Kidney glomerular epithelial cell (primary cell): ENCODE measurements around the gene SRPK1.
A peak's percentile ranks its signal among the peaks of the same experiment; 100 is the strongest.
"Not testable (repeated sequence)": the region's sequence is repeated elsewhere in the genome, so short reads cannot be mapped to it uniquely, and the experiment has no call there.

Source experiments
- DNase-seq: peaks from one replicate; lab custom pipeline; 2025; lab: John Stamatoyannopoulos, UW

Gene SRPK1

GRCh38 chr6:35931120-35931561, 10.2 kb upstream of the SRPK1 start:
- no peak for DNase-seq

GRCh38 chr6:35929601-35930000, 8.7 kb upstream of the SRPK1 start:
- no peak for DNase-seq

GRCh38 chr6:35926509-35927215, 5.8 kb upstream of the SRPK1 start:
- DNase-seq: no peak

- DNase-seq: no peak
Observed at GRCh38 chr6:35925961-35926360, 5.1 kb upstream of the SRPK1 start.

- no peak for DNase-seq
Observed at GRCh38 chr6:35924146-35924545, 3.2 kb upstream of the SRPK1 start.

GRCh38 chr6:35922139-35922554, 1.2 kb upstream of the SRPK1 start:
- no peak for DNase-seq

GRCh38 chr6:35919827-35920751, 809 bp downstream of the SRPK1 start:
- DNase-seq: peak; percentile 62

- DNase-seq: no peak
Observed at GRCh38 chr6:35919085-35919826, 1.6 kb downstream of the SRPK1 start.

- not testable (repeated sequence) for DNase-seq
Observed at GRCh38 chr6:35916893-35917292, 4.0 kb downstream of the SRPK1 start.

- no peak for DNase-seq
Observed at GRCh38 chr6:35916056-35916455, 4.8 kb downstream of the SRPK1 start.

- peak; percentile 25 for DNase-seq
Observed at GRCh38 chr6:35914536-35914935, 6.4 kb downstream of the SRPK1 start.

GRCh38 chr6:35911871-35912653, 8.8 kb downstream of the SRPK1 start:
- no peak for DNase-seq

- not testable (repeated sequence) for DNase-seq
Observed at GRCh38 chr6:35909571-35909970, 11.3 kb downstream of the SRPK1 start.

GRCh38 chr6:35908753-35909401, 12.0 kb downstream of the SRPK1 start:
- DNase-seq: not testable (repeated sequence)

- no peak for DNase-seq
Observed at GRCh38 chr6:35907750-35908149, 13.1 kb downstream of the SRPK1 start.

- DNase-seq: no peak
Observed at GRCh38 chr6:35906499-35906846, 14.4 kb downstream of the SRPK1 start.

- DNase-seq: no peak
Observed at GRCh38 chr6:35905841-35906498, 14.9 kb downstream of the SRPK1 start.

- no peak for DNase-seq
Observed at GRCh38 chr6:35905141-35905785, 15.6 kb downstream of the SRPK1 start.

- DNase-seq: no peak
Observed at GRCh38 chr6:35903679-35904078, 17.2 kb downstream of the SRPK1 start.

- DNase-seq: no peak
Observed at GRCh38 chr6:35900448-35900847, 20.4 kb downstream of the SRPK1 start.
